ENCODE data around the gene APOC3.

APOC3 gene

DNA sequence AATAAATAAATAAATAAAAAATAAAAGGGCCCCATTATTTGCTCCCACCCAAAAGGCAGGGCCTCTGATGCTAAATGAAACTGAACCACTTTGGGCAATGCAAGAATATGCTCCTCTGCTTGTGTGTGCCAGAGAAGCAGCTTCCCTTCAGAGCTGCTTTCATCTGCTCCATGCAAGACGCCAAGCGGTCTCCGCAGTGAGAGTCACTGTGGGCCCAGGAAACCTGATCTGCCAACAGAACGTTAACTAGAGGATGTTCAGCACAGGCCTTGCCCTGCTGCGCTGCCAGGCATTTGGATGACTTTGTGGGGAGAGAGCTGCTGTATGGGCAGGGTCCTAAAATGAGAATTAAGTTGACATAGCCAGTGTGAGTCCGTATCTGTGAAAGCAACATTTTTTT, 51.4 kb downstream of the APOC3 start:
- DNase-seq: no peak

DNA sequence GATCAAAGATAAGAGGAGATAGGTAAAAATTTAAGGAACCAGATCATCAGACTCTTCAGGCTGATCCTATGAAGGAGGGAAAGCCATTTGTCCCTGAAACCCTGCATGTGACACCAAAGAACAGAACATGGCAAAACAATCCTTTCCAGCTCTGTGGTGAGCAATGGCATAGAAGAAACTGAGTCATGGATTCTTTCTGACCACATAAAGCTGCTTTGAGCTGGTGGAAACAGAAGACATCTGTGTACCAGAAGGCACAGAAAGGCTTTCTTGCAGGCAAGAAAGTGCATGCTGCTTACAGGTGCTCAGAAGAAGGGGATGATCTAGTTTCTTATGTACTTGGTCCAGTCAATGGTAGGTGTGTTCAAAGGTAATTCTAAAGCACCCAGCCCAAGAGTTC, 52.7 kb downstream of the APOC3 start:
- DNase-seq: no peak
